Upper lobe of left lung (tissue), 6 donors: ENCODE measurements around the gene ARHGEF26. TPM values are rescaled to one million over a fixed set of nuclear protein-coding genes. Genes with fewer than 3 reads are reported as not detected.
A peak's percentile ranks its signal among the peaks of the same experiment; 100 is the strongest.

Experiments
- ATAC-seq, 2 donors: fragments of 200-7000 bp; cut with Tn5 transposase; one replicate each; pipeline ENCODE4 v1.9.1; 2022; ENCODE audit warnings: mild to moderate bottlenecking in 2 of 2, moderate library complexity in 2 of 2; ENCODE audit not compliant: low FRiP score in 2 of 2
- DNase-seq, 2 donors: peaks; one replicate each; pipeline ENCODE4 v3.0.0-alpha.2; 2019 to 2020
- H3K27ac ChIP-seq, 4 donors: fragments of 200-600 bp; sonication (generic); one replicate each; pipeline ENCODE4 v1.5.1; 2016 to 2019
- H3K27me3 ChIP-seq, 4 donors: fragments of 200-600 bp; sonication (generic); one replicate each; pipeline ENCODE4 v1.5.1; 2017 to 2019
- H3K36me3 ChIP-seq, 4 donors: fragments of 200-600 bp; sonication (generic); one replicate each; pipeline ENCODE4 v1.5.1; 2016 to 2019
- H3K4me1 ChIP-seq, 4 donors: fragments of 200-600 bp; sonication (generic); one replicate each; pipeline ENCODE4 v1.5.1; 2018 to 2019
- H3K4me3 ChIP-seq, 4 donors: fragments of 200-600 bp; sonication (generic); one replicate each; pipeline ENCODE4 v1.5.1; 2017 to 2019; ENCODE audit warnings: mild to moderate bottlenecking in 2 of 4, moderate library complexity in 1 of 4
- H3K9me3 ChIP-seq, 4 donors: fragments of 200-600 bp; sonication (generic); one replicate each; pipeline ENCODE4 v1.5.1; 2018 to 2019
- EP300 ChIP-seq, 4 donors: sonication (generic); formaldehyde crosslinking; IDR thresholded peaks; one replicate each; pipeline ENCODE4 v1.5.1; 2017; ENCODE audit warnings: antibody characterized with exemption in 4 of 4, control low read depth in 2 of 4
- POLR2A ChIP-seq, 4 donors: fragments of 450-650 bp; IDR thresholded peaks; one replicate each; pipeline ENCODE4 v1.5.1; 2016 to 2017; ENCODE audit warnings: antibody characterized with exemption in 4 of 4, mild to moderate bottlenecking in 2 of 4
- POLR2AphosphoS5 ChIP-seq, 2 donors: sonication (generic); formaldehyde crosslinking; IDR thresholded peaks; one replicate each; pipeline ENCODE4 v1.5.1; 2017; ENCODE audit warnings: antibody characterized with exemption in 2 of 2
- WGBS, 2 donors: methylation state at CpG; one replicate each; pipeline ENCODE4 v1.1.5; 2017 to 2018; 5-methylcytosine and 5-hydroxymethylcytosine counted together
- total RNA-seq, 6 donors: library from RNA; depleted of rRNA in 4 of 6; stranded (reverse); fragments of >200 nt in 4 of 6; gene quantifications; one replicate each; pipeline versions ENCODE4 v1.1.0 to v1.2.1, GENCODE V29; 2016 to 2021
- TF ChIP-seq, protein P1 (sequence below), 6 experiments: fragments of 450-650 bp in 4 of 6; fragments of 200-600 bp in 2 of 6; sonication (generic) in 2 of 6; IDR thresholded peaks; one replicate each; pipeline ENCODE4 v1.5.1; 2016 to 2019; ENCODE audit warnings: antibody characterized with exemption in 6 of 6
- donor health status: DM: no; HTN: no; CAD: no; lungs with moderate emphysema.
- donor health status: DM: no; HTN: yes; CAD: no; lungs with severe emphysema.

The ARHGEF26 gene
- total RNA-seq, 6 donors from 2014 or later, result 49.3 to 110 (median 90.9) TPM

DNA sequence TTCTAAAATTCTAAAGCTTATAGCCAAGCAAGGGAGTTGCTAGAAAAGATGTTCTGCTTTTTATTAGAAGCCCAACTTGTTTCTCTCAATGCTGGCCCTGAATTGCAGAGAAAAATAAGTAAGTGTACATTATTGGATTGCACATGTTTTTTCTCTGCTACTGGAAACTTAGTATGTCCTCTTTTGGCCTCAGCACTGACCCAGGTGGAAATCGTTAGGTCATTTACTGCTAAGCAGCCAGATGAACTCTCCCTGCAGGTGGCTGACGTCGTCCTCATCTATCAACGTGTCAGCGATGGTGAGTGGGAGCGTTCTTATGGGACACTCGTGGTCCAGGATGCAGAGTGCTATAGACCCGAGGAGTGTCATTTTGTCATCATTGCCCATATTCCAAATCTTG is 133.3 kb downstream of the ARHGEF26 start:
- TF ChIP-seq POLR2AphosphoS5 (IDR thresholded peaks at IDR 0.05) (no peak), POLR2A (IDR thresholded peaks at IDR 0.05) (no peak), EP300 (IDR thresholded peaks at IDR 0.05) (no peak)
- TF ChIP-seq, protein P1, sequence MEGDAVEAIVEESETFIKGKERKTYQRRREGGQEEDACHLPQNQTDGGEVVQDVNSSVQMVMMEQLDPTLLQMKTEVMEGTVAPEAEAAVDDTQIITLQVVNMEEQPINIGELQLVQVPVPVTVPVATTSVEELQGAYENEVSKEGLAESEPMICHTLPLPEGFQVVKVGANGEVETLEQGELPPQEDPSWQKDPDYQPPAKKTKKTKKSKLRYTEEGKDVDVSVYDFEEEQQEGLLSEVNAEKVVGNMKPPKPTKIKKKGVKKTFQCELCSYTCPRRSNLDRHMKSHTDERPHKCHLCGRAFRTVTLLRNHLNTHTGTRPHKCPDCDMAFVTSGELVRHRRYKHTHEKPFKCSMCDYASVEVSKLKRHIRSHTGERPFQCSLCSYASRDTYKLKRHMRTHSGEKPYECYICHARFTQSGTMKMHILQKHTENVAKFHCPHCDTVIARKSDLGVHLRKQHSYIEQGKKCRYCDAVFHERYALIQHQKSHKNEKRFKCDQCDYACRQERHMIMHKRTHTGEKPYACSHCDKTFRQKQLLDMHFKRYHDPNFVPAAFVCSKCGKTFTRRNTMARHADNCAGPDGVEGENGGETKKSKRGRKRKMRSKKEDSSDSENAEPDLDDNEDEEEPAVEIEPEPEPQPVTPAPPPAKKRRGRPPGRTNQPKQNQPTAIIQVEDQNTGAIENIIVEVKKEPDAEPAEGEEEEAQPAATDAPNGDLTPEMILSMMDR (IDR thresholded peaks at IDR 0.05), result no peak
- DNase-seq (no peak), ATAC-seq (no peak)
- H3K36me3 ChIP-seq, result peaks cover 0 to 68% (median 36%) of the 10 kb centered on the region in 4 donors
- no peak overlapping the region for H3K27ac ChIP-seq
- H3K9me3 ChIP-seq, result no peaks in the 10 kb centered on the region
- no peaks in the 10 kb centered on the region for H3K27me3 ChIP-seq
- H3K4me1 ChIP-seq, result peaks cover 0 to 4% (median 0%) of the 10 kb centered on the region in 4 donors
- WGBS, 2 donors, result 84 to 85% methylated on average over 8 of the region's 8 CpGs
- no peak overlapping the region for H3K4me3 ChIP-seq

DNA sequence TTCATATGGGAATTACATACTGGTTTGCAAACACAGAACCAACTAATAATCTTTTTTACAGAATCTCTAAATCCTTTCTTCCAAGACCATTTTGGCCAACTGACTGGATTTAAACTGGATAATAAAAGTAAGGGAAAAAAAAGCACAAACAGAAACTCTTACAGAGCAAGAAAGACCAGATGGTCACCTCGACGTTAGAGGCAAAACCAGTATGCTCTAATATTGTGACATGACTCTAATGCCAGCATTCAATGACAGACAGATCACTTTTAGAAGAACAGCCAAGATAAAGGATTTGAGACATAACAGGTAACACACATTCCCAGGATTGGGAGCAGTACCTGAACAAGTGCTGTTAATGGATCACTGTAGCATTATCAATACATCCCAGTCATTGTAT is 152.2 kb downstream of the ARHGEF26 start:
- no peak for ATAC-seq
- Histone ChIP-seq H3K27ac (no peak overlapping the region), H3K4me1 (peaks cover 0 to 9% (median 0%) of the 10 kb centered on the region in 4 donors), H3K9me3 (no peaks in the 10 kb centered on the region), H3K27me3 (no peaks in the 10 kb centered on the region), H3K4me3 (no peak overlapping the region), H3K36me3 (peaks cover 4 to 60% (median 17%) of the 10 kb centered on the region in 4 donors)
- 72 to 77% methylated on average over 2 of the region's 2 CpGs for WGBS, 2 donors
- TF ChIP-seq POLR2AphosphoS5 (IDR thresholded peaks at IDR 0.05), result no peak
- no peak for TF ChIP-seq POLR2A (IDR thresholded peaks at IDR 0.05)
- TF ChIP-seq, protein P1 (IDR thresholded peaks at IDR 0.05), result no peak
- no peak for TF ChIP-seq EP300 (IDR thresholded peaks at IDR 0.05)
- no peak for DNase-seq

DNA sequence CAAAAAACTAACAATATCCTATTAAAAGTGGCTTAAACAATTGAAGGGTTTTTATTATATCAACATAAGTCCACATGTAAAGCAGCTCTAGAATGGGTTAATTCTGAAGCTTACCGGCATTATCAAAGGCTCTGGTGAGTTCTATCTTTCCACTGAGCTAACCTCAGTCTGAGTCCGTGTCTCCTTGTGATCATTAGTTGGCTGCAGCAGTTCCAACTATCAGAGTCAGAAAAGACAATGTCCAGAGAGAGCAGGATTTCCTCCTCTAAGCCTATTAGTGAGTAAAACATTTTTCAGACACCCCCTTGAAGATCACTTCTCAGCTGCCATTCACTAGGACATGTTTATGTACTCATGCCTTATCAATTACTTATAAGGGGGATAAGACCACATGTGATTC is 153.2 kb downstream of the ARHGEF26 start:
- TF ChIP-seq, protein P1 (IDR thresholded peaks at IDR 0.05), result no peak
- no peak for TF ChIP-seq POLR2AphosphoS5 (IDR thresholded peaks at IDR 0.05)
- no peak for TF ChIP-seq EP300 (IDR thresholded peaks at IDR 0.05)
- no peak for TF ChIP-seq POLR2A (IDR thresholded peaks at IDR 0.05)
- Histone ChIP-seq H3K36me3 (peaks cover 4 to 70% (median 17%) of the 10 kb centered on the region in 4 donors), H3K4me3 (no peak overlapping the region), H3K27me3 (no peaks in the 10 kb centered on the region), H3K27ac (peak overlapping the region in 1 of 4 donors; percentile 5), H3K4me1 (peaks cover 0 to 9% (median 0%) of the 10 kb centered on the region in 4 donors), H3K9me3 (no peaks in the 10 kb centered on the region)
- DNase-seq (no peak), ATAC-seq (peak in 1 of 2 donors; percentile 24)
- WGBS, 2 donors, result 52 to 73% methylated on average over 2 of the region's 2 CpGs

DNA sequence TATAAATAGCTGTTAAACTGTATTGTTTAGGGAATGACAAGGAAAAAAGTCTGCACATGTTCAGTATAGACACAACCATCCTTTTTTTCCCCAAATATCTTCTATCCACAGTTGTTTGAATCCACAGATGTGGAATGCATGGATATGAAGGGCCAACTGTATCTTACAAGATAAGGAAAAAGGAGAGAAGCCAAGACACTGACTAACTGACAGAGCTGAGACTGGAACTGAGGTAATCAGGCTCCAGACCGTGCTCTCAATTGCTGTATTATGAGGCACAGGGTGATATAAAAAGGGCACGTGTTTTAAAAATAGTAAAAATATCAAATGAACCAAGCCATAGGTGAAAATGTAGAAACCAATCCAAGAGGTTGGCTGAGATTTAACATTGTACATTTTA is 154.1 kb downstream of the ARHGEF26 start:
- Histone ChIP-seq H3K9me3 (no peaks in the 10 kb centered on the region), H3K4me1 (peaks cover 0 to 9% (median 0%) of the 10 kb centered on the region in 4 donors), H3K4me3 (no peak overlapping the region), H3K27me3 (no peaks in the 10 kb centered on the region), H3K27ac (no peak overlapping the region), H3K36me3 (peaks cover 4 to 70% (median 20%) of the 10 kb centered on the region in 4 donors)
- 83 to 84% methylated on average over 2 of the region's 2 CpGs for WGBS, 2 donors
- DNase-seq, result no peak
- no peak for TF ChIP-seq POLR2AphosphoS5 (IDR thresholded peaks at IDR 0.05)
- no peak for TF ChIP-seq EP300 (IDR thresholded peaks at IDR 0.05)
- TF ChIP-seq POLR2A (IDR thresholded peaks at IDR 0.05), result no peak
- TF ChIP-seq, protein P1 (IDR thresholded peaks at IDR 0.05), result no peak
- ATAC-seq, result no peak

DNA sequence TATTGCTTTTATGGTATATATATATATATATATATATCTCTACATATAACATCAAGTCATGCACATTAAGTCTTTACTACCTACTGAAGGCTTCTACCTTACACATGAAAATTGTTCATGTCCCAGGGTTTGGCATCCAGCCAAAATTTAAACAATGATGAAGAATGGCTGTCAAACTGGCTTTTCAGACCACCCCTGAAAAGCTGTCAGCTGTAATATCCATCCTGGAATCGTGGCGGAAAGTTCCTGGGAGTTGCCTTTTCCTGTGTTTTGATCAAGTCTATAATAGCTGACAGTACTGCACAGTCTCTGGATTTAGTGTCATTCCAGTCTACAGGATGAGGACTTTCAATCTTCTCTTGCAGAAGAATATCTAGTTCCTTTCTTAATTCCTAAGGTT is 154.8 kb downstream of the ARHGEF26 start:
- peaks cover 7 to 75% (median 20%) of the 10 kb centered on the region in 4 donors for H3K36me3 ChIP-seq

More for the DNA sequence above, 154.8 kb downstream of the ARHGEF26 start:
- Histone ChIP-seq H3K4me3 (no peak overlapping the region), H3K9me3 (no peaks in the 10 kb centered on the region), H3K4me1 (peaks cover 0 to 9% (median 0%) of the 10 kb centered on the region in 4 donors), H3K27me3 (no peaks in the 10 kb centered on the region), H3K27ac (peak overlapping the region in 1 of 4 donors; percentile 7)
- 43 to 65% methylated on average over 2 of the region's 2 CpGs for WGBS, 2 donors
- TF ChIP-seq POLR2AphosphoS5 (IDR thresholded peaks at IDR 0.05) (no peak), POLR2A (IDR thresholded peaks at IDR 0.05) (no peak), EP300 (IDR thresholded peaks at IDR 0.05) (no peak)
- TF ChIP-seq, protein P1 (IDR thresholded peaks at IDR 0.05), result no peak
- no peak for ATAC-seq
- no peak for DNase-seq
